Measurements from ENCODE around the gene EMC10. TPM values are rescaled to one million over a fixed set of nuclear protein-coding genes. Genes with fewer than 3 reads are reported as not detected.
A peak's percentile ranks its signal among the peaks of the same experiment; 100 is the strongest.

Gene EMC10
- total and polyA plus RNA-seq, 2 donors (not counting 3 experiments of a cell fraction or from before 2014, with no cell fraction given): 106 to 111 TPM

DNA sequence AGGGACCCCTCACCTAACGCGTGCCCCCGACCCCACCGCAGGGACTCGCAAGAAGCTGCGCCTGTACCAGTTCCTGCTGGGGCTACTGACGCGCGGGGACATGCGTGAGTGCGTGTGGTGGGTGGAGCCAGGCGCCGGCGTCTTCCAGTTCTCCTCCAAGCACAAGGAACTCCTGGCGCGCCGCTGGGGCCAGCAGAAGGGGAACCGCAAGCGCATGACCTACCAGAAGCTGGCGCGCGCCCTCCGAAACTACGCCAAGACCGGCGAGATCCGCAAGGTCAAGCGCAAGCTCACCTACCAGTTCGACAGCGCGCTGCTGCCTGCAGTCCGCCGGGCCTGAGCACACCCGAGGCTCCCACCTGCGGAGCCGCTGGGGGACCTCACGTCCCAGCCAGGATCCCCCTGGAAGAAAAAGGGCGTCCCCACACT, 48.3 kb upstream of the EMC10 start:
- FAIRE-seq (no peak), DNase-seq (ENCODE audit: low read depth, low spot score) (peak; percentile 57)
- ChIA-PET CTCF (interaction anchor here (0.6 to 1.3 kb wide), 2 partner anchors 33 to 59 kb away, joined by 3 to 9 read pairs; no protein-coding TSS in a partner anchor), POLR2A (interaction anchor here (0.6 kb wide), 1 partner anchor 280 kb away, joined by 3 read pairs; no protein-coding TSS in a partner anchor)
- Histone ChIP-seq H3K9me1 (replicated peaks; ENCODE audit: control insufficient read depth, extremely low read depth, insufficient read depth, low read length) (no peaks in the 10 kb centered on the region), H3K36me3 (ENCODE audit: control insufficient read depth in 2 of 2, extremely low read depth in 1 of 2, insufficient read depth in 2 of 2, low read length in 2 of 2) (no peaks in the 10 kb centered on the region), H3K9me3 (replicated peaks; ENCODE audit: control insufficient read depth, insufficient read depth, low read length) (no peaks in the 10 kb centered on the region), H3K4me3 (replicated peaks in 1 of 3; ENCODE audit: insufficient read depth in 1 of 3, low read depth in 1 of 3, low read length in 3 of 3) (peak overlapping the region in 1 of 3 experiments; percentile 5), H3K4me1 (ENCODE audit: control insufficient read depth, extremely low read depth, insufficient read depth, low read length) (peaks cover 6% of the 10 kb centered on the region), H3K27me3 (ENCODE audit: control insufficient read depth in 2 of 2, insufficient read depth in 2 of 2, low read length in 2 of 2) (peaks cover 4 to 13% of the 10 kb centered on the region in 2 experiments), H3K4me2 (ENCODE audit: insufficient read depth, low read length) (no peak overlapping the region), H3K79me2 (ENCODE audit: control insufficient read depth, insufficient read depth, low read length) (no peaks in the 10 kb centered on the region), H2AFZ (ENCODE audit: low read depth, low read length) (peak overlapping the region; percentile 10), H3K27ac (ENCODE audit: insufficient read depth, low read depth, low read length) (no peak overlapping the region), H4K20me1 (replicated peaks; ENCODE audit: control insufficient read depth, extremely low read depth, insufficient read depth, low read length) (no peaks in the 10 kb centered on the region), H3K9ac (replicated peaks; ENCODE audit: extremely low read depth, insufficient read depth, low read length) (no peak overlapping the region)
- intact Hi-C loops (cut with micrococcal nuclease) (no loop called here), dilution Hi-C loops (cut with MboI; ENCODE audit: extremely low pct_ligation_motif_present, low sequenced_read_pairs) (no loop called here)
- TF ChIP-seq GATA2 (IDR thresholded peaks at IDR 0.05; ENCODE audit: insufficient read depth, insufficient read length, low read depth, low read length) (no peak), MYC (IDR thresholded peaks at IDR 0.05; ENCODE audit: low read depth, low read length) (no peak)
- BruUV-seq (replicated peaks): no TSS peak

DNA sequence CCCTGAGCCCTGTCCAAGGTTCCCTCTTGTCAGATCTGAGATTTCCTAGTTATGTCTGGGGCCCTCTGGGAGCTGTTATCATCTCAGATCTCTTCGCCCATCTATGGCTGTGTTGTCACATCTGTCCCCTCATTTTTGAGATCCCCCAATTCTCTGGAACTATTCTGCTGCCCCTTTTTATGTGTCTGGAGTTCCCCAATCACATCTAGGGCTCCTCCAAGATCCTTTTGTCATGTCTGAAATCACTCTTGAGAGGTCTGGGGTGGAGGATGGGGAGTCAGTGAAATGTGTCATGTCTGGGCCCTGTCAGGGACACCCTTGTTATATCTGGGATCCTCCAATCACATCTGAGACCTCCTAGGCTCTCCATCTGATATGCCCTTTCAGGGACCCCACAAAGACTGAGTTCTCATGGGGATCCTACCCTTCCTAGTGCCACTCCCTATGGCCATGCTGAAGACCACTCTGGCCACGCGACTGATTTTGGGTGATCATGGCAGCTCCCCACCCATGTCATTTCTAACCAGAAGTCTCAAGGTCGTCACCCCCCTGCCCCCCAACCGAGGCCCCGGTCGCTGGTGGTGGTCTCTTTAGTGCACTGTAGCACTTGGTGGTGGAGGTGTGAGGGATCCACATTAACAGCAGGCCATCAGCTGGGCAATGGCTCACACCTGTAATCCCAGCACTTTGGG, 47.4 kb upstream of the EMC10 start:
- BruUV-seq (replicated peaks): no TSS peak
- DNase-seq (ENCODE audit: low read depth, low spot score): no peak
- Histone ChIP-seq H3K4me2 (ENCODE audit: insufficient read depth, low read length) (no peak overlapping the region), H3K9ac (replicated peaks; ENCODE audit: extremely low read depth, insufficient read depth, low read length) (no peak overlapping the region), H3K4me3 (replicated peaks in 1 of 3; ENCODE audit: insufficient read depth in 1 of 3, low read depth in 1 of 3, low read length in 3 of 3) (no peak overlapping the region), H3K36me3 (ENCODE audit: control insufficient read depth in 2 of 2, extremely low read depth in 1 of 2, insufficient read depth in 2 of 2, low read length in 2 of 2) (no peaks in the 10 kb centered on the region), H3K9me1 (replicated peaks; ENCODE audit: control insufficient read depth, extremely low read depth, insufficient read depth, low read length) (no peaks in the 10 kb centered on the region), H3K4me1 (ENCODE audit: control insufficient read depth, extremely low read depth, insufficient read depth, low read length) (peaks cover 6% of the 10 kb centered on the region), H4K20me1 (replicated peaks; ENCODE audit: control insufficient read depth, extremely low read depth, insufficient read depth, low read length) (no peaks in the 10 kb centered on the region), H3K79me2 (ENCODE audit: control insufficient read depth, insufficient read depth, low read length) (no peaks in the 10 kb centered on the region), H3K27me3 (ENCODE audit: control insufficient read depth in 2 of 2, insufficient read depth in 2 of 2, low read length in 2 of 2) (peaks cover 4 to 13% of the 10 kb centered on the region in 2 experiments), H3K9me3 (replicated peaks; ENCODE audit: control insufficient read depth, insufficient read depth, low read length) (no peaks in the 10 kb centered on the region), H3K27ac (ENCODE audit: insufficient read depth, low read depth, low read length) (no peak overlapping the region), H2AFZ (ENCODE audit: low read depth, low read length) (no peak overlapping the region)
- CTCF ChIA-PET: interaction anchor here (0.6 kb wide), 1 partner anchor 32 kb away, joined by 3 read pairs; no protein-coding TSS in a partner anchor
- TF ChIP-seq FOS (IDR thresholded peaks at IDR 0.05; ENCODE audit: borderline replicate concordance, insufficient read depth, low read length): no peak
- no peak for TF ChIP-seq JUN (IDR thresholded peaks at IDR 0.05; ENCODE audit: borderline replicate concordance, insufficient read depth, insufficient read length, low read depth)
- TF ChIP-seq, protein P1, sequence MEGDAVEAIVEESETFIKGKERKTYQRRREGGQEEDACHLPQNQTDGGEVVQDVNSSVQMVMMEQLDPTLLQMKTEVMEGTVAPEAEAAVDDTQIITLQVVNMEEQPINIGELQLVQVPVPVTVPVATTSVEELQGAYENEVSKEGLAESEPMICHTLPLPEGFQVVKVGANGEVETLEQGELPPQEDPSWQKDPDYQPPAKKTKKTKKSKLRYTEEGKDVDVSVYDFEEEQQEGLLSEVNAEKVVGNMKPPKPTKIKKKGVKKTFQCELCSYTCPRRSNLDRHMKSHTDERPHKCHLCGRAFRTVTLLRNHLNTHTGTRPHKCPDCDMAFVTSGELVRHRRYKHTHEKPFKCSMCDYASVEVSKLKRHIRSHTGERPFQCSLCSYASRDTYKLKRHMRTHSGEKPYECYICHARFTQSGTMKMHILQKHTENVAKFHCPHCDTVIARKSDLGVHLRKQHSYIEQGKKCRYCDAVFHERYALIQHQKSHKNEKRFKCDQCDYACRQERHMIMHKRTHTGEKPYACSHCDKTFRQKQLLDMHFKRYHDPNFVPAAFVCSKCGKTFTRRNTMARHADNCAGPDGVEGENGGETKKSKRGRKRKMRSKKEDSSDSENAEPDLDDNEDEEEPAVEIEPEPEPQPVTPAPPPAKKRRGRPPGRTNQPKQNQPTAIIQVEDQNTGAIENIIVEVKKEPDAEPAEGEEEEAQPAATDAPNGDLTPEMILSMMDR (IDR thresholded peaks at IDR 0.05; ENCODE audit: extremely low read depth in 1 of 2, insufficient read depth in 1 of 2, low read depth in 1 of 2, low read length in 2 of 2): no peak
- no peak for TF ChIP-seq POLR2AphosphoS5 (IDR thresholded peaks at IDR 0.05; ENCODE audit: insufficient read depth, low read depth, low read length)
- TF ChIP-seq MYC (IDR thresholded peaks at IDR 0.05; ENCODE audit: low read depth, low read length): no peak
- POLR2A ChIA-PET: no interaction called here
- intact Hi-C loops (cut with micrococcal nuclease): no loop called here
- FAIRE-seq: no peak
- dilution Hi-C loops (cut with MboI; ENCODE audit: extremely low pct_ligation_motif_present, low sequenced_read_pairs): no loop called here
